HG02840 (cell line): ENCODE measurements around the gene PRICKLE1.

Experiments used
- ATAC-seq: cut with Tn5 transposase; IDR thresholded peaks from one replicate; pipeline ENCODE4 v1.9.1; 2021; ENCODE audit warnings: mild to moderate bottlenecking, moderate library complexity, moderate number of reproducible peaks; ENCODE audit not compliant: unreplicated experiment, low FRiP score

PRICKLE1 gene

DNA sequence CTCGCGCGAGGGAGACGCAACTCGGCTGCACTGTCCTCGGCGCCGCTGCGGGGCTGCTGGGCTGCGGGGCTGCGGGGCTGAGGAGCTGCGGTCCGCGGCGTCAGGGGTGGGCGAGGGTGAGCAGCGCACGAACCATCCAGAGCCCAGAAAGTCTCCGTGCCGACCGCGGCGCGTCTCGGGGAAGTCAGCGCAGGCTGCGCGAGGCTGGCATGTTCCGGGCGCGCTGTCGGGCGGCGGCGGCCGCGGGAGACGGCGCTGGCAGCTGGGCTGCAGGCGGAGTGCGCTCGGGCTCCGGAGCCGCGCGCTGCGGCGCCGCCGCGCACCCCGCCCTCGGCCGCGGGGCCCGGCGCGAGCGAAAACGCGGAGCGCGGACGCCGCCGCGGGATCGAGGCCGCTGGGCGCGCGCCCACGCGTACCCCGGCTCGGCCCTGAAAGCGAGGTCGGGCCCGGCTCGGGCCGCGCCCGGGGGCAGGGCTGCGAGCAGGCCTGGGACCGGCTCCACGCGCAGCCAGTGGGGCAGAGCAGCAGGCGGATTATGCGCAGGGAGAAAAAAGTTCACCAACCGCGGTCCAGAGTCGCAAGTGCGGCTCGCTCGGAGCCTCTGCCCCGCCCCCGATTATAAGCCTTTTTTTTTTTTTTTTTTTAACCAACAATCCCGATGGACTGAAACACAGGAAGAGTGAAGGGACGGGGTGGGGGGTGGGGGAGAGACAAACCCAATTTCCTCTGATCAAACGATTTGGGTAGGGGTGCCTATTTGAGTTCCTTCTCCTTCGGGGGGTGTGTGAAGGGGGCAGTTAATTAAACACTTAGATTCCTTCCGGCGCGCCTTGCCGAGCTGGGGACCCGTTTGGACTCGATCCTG, at the start of gene PRICKLE1:
TSS of gene PRICKLE1 (minus strand) at position 282 of the 865 bp plus-strand sequence. CDS start 117,230 bp downstream, outside the sequence.
- peak; percentile 57 for ATAC-seq

- ATAC-seq = no peak
These were observed 49.2 kb upstream of the PRICKLE1 start for GRCh38 chr12:42638697-42639096.

GRCh38 chr12:42638011-42638410, 48.5 kb upstream of the PRICKLE1 start:
- ATAC-seq = no peak

GRCh38 chr12:42636993-42637392, 47.4 kb upstream of the PRICKLE1 start:
- no peak for ATAC-seq

- ATAC-seq = no peak
These were observed 44.0 kb upstream of the PRICKLE1 start for GRCh38 chr12:42633594-42633993.

DNA sequence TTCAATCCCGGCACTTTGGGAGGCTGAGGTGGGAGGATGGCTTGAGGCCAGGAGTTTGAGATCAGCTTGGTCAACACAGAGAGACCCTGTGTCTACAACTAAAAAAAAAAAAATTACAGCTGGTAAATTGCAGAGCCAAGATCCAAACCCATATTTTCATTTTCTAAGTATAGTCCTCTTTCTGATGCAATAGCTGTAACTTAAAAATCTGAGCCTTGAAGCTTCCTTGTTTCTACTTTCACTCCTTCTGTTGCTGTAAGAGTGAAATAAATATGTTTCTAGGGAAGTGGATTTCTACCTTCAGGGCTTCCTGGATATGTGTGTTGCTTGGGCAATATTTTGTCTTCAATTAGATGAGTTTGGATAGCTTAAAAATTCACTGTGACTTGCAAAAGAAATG, 42.0 kb upstream of the PRICKLE1 start:
- no peak for ATAC-seq

DNA sequence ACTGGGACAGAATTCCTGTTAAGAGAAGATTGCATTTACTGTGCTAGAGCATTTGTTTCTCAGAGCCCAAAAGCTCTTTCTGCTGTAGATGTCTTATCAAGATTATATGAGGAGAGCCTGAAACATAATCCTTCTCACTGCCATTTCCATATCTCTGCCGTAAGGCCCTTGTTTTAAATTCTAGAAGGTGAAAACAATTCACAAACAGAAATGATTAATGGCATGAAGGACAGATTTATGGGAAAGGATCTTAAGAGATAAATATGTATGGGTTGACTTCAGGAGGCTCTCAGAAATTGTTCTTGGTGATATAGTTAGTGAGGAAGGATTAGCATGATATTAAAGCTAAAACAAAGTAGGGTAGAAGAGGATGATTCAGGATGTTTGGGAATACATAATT, 40.8 kb upstream of the PRICKLE1 start:
- ATAC-seq = no peak

GRCh38 chr12:42627151-42627550, 37.6 kb upstream of the PRICKLE1 start:
- no peak for ATAC-seq

- ATAC-seq = no peak
These were observed 36.1 kb upstream of the PRICKLE1 start for GRCh38 chr12:42625611-42626010.

DNA sequence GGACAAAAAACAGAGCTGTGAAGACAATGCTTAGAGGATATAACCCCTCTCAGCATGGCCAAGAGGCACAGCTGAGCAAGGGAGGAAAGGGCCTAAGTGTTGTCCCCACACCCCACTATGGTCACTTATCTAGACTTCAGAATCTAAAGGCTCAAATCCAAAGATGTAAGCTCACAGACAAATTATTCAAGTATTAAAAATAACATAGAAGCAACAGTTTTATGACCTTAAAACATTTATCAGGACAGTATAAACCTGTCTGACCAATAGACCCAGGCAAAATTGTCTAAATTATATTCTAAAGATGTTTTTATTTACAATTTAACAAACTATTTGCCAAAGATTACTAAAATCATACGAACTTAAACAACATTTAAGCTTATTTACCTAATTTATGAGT, 28.1 kb upstream of the PRICKLE1 start:
- no peak for ATAC-seq

DNA sequence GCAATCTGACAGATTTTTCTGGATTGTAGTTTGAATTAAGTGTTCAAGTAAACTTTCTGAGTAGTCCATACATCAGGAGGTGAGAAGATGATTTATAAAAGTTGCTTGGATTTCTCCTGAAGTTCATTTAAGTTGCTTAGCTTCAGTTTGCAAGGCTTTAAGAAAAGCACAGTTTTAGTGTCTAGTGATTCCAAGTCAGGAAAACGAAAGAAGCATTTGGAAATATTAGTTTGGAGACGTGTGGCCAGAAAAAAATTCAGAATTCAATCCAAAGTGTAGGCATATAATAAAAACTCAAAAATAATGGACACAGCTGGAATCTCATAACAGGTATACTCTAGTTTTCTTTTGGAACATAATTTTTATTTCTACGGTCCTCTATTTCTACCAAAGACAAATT, 25.5 kb upstream of the PRICKLE1 start:
- ATAC-seq = no peak

GRCh38 chr12:42612231-42612613, 22.7 kb upstream of the PRICKLE1 start:
- no peak for ATAC-seq

DNA sequence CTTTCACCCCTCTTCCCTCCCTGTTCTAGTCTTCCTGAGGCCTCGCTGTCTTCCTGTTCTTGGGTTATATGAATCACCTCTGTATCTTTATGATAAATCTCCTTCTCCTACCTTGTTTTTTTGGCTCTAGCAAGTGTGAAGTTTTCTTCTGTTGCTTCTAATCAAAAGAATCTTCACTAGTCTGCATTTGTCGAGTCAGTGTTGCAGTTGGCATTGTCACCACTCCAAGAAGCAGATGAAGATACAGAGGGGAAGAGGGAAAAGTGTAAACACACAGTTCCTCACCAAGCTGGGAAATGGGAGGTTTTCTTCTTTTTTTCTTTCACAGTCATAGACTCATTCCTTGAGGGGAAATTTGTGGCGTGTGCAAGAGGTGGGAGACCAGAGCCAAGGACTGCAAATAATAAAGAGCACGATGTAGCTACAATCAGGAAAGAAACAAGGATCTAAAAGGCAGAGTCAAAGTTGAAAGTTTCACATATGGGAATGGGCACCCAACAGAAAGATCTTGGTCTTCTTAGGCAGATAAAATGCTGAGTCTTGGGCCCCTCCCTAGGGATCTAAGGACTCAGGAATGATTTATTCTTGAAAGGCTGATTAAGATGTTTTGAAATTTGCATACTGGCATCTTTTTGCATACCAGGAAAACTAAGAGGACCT, 22.2 kb upstream of the PRICKLE1 start:
- ATAC-seq = no peak

DNA sequence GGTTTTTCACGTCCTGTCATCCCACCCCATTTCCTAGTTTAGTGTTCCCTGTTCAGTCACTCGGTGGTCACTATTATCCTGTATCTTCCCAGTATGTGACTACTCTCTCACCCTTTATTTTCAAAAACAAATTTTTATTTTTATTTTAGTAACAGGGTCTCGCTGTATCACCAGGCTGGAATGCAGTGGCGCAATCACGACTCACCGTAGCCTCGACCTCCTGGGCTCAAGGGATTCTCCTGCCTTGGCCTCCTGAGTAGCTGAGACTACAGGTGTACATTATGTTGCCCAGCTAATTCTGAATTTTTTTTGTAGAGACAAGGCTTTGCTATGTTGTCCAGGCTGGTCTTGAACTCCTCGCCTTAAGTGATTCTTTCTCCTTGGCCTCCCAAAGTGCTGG, 20.1 kb upstream of the PRICKLE1 start:
- ATAC-seq = no peak

- ATAC-seq = no peak
These were observed 18.8 kb upstream of the PRICKLE1 start for GRCh38 chr12:42608196-42608825.

DNA sequence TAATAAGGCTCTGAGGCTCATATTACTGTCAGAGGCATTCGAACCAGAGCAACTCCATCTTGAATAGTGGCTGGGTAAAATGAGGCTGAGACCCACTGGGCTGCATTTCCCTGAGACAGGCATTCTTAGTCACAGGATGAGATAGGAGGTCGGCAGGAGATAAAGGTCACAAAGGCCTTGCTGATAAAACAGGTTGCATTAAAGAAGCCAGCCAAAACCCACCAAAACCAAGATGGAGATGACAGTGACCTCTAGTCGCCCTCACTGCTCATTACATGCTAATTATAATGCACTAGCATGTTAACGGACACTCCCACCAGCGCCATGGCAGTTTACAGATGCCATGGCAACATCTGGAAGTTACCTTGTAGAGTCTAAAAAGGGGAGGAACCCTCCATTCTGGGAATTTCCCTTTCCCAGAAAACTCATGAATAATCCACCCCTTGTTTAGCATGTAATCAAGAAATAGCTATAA, 18.1 kb upstream of the PRICKLE1 start:
- ATAC-seq = no peak

DNA sequence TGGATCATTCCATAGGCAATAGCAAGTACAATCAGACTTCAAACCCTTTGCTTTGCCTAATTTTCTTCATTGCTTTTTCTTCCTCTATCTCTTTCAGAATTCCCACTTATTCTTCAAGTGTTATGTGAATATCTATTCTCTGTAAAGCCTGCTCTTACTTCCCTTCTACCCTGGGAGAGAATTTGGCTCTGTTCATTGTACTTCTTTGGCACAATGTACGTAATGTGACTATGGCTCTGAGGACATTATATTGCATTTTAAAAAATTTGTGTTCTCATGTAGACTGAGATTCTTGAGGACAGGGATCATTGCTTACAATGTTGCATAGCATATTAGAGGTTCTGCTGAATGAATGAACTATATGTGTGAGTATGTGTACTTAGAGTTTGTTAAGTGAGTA, 16.9 kb upstream of the PRICKLE1 start:
- ATAC-seq = no peak

- ATAC-seq = no peak
These were observed 16.1 kb upstream of the PRICKLE1 start for GRCh38 chr12:42605685-42606084.

- no peak for ATAC-seq
These were observed 13.9 kb upstream of the PRICKLE1 start for GRCh38 chr12:42603246-42603990.

DNA sequence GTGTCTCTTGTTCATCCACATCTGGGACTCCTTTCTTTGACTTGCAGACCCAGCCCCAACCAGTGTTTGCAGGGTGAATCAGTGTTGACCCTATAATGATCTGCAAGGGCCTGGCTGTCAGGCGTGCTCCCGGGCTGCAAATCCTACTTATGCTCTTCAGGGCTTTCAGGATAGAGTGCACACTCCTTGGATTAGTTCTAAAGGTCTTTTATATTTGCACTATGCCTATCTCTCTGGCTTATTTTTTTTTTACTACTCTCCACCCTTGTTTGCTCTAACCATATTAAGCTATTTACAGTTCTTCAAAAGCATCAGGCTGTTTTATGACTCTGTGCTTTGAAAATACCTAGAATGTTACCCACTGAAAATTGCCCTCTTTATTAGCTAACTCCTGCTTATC, 4.3 kb upstream of the PRICKLE1 start:
- ATAC-seq = no peak
